ENCODE measurements around the gene EFHC1.

DNA sequence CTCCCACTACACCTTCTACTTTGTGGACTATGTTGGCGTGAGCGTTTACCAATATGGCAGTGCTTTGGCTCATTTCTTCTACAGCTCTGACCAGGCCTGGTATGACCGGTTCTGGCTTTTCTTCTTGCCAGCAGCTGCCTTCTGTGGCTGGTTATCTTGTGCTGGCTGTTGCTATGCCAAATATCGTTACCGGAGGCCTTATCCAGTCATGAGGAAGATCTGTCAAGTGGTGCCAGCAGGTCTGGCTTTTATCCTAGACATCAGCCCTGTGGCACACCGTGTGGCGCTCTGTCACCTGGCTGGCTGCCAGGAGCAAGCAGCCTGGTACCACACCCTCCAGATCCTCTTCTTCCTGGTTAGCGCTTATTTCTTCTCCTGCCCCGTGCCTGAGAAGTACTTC lies 16.5 kb upstream of the EFHC1 start:
- TF ChIP-seq POLR2AphosphoS5 (IDR thresholded peaks at IDR 0.05; ENCODE audit: borderline replicate concordance, low read depth, low read length), result no peak
- TF ChIP-seq EZH2 (IDR thresholded peaks at IDR 0.05), result no peak
- no peak for TF ChIP-seq FOXP2 (optimal IDR thresholded peaks at IDR 0.05; ENCODE audit: control extremely low read depth, extremely low read length, insufficient read depth)

All from SK-N-MC (cell line).